Panc1 (cell line): ENCODE data around the gene MBD3L2. TPM values are rescaled to one million over a fixed set of nuclear protein-coding genes. Genes with fewer than 3 reads are reported as not detected.

Experiments used
- ATAC-seq: fragments of 200-7000 bp; cut with Tn5 transposase; 2 replicates; pipeline ENCODE4 v1.9.1; 2020; ENCODE audit warnings: mild to moderate bottlenecking, moderate library complexity
- BruUV-seq: library from RNA; stranded (reverse); fragments of 400-500 nt; replicated peaks from 2 replicates; lab custom pipeline; 2021; lab: Mats Ljungman, UMichigan
- CTCF ChIA-PET: fragments of 300-600 bp; sonication (Branson Sonifier 250); formaldehyde crosslinking; loops from one replicate; lab custom pipeline; 2022; ENCODE audit warnings: antibody characterized with exemption; lab: Charles Lee
- POLR2A ChIA-PET: fragments of 300-600 bp; sonication (Branson Sonifier 250); formaldehyde crosslinking; loops from one replicate; lab custom pipeline; 2022; ENCODE audit warnings: antibody characterized with exemption; lab: Charles Lee
- DNase-seq: peaks from one replicate; pipeline ENCODE4 v3.0.0-alpha.2; 2010; ENCODE audit warnings: low read depth, low spot score
- H3K27ac ChIP-seq: 2 replicates; pipeline ENCODE4 v1.5.1; 2011; ENCODE audit warnings: mild to moderate bottlenecking, low read length, inconsistent platforms
- H3K27me3 ChIP-seq: fragments of 200-500 bp; sonication (Bioruptor generic); 2 replicates; pipeline ENCODE4 v1.6.0; 2014; ENCODE audit warnings: low read length, inconsistent platforms; ENCODE audit not compliant: control insufficient read depth, insufficient read depth
- H3K36me3 ChIP-seq: fragments of 200-500 bp; sonication (Bioruptor generic); 2 replicates; pipeline ENCODE4 v1.5.1; 2014; ENCODE audit warnings: inconsistent platforms, mild to moderate bottlenecking, low read length, moderate library complexity; ENCODE audit not compliant: control insufficient read depth, insufficient read depth
- H3K4me1 ChIP-seq: 2 replicates; pipeline ENCODE4 v1.5.1; 2011; ENCODE audit warnings: inconsistent platforms, mild to moderate bottlenecking, low read length, moderate library complexity; ENCODE audit not compliant: control insufficient read depth, insufficient read depth
- H3K4me3 ChIP-seq, 2 experiments: 2 replicates each; pipeline ENCODE4 v1.5.1; 2011 to 2012; ENCODE audit warnings: low read depth in 2 of 2, low read length in 2 of 2, mild to moderate bottlenecking in 2 of 2, inconsistent platforms in 1 of 2, moderate library complexity in 1 of 2
- H3K9me3 ChIP-seq: fragments of 200-500 bp; sonication (Bioruptor generic); 2 replicates; pipeline ENCODE4 v1.5.1; 2014; ENCODE audit warnings: low read depth, mild to moderate bottlenecking, inconsistent platforms, low read length, moderate library complexity; ENCODE audit not compliant: control insufficient read depth, insufficient read depth
- CTCF ChIP-seq: fragments of 450-650 bp; IDR thresholded peaks from 2 replicates; pipeline ENCODE4 v1.5.1; 2017; ENCODE audit warnings: mild to moderate bottlenecking
- POLR2AphosphoS5 ChIP-seq: IDR thresholded peaks from 2 replicates; pipeline ENCODE4 v1.6.1; 2012; ENCODE audit warnings: mild to moderate bottlenecking, low read depth, low read length, moderate library complexity
- SIN3A ChIP-seq: IDR thresholded peaks from 2 replicates; pipeline ENCODE4 v1.6.1; 2012; ENCODE audit warnings: low read depth, mild to moderate bottlenecking, low read length, moderate library complexity, borderline replicate concordance; ENCODE audit not compliant: insufficient read depth
- TCF7L2 ChIP-seq: IDR thresholded peaks from 2 replicates; pipeline ENCODE4 v1.6.1; 2011; ENCODE audit warnings: mild to moderate bottlenecking, low read depth, low read length, inconsistent platforms
- in situ Hi-C: cut with HindIII; loops from 2 replicates; pipeline ENCODE4 v1.10.0; 2016; ENCODE audit warnings: low sequenced_read_pairs, low pct_unique_long_range_greater_than_20kb
- intact Hi-C: fragments of 100-400 bp; cut with micrococcal nuclease; formaldehyde crosslinking; loops from one replicate; pipeline ENCODE4 v1.10.0; 2022; ENCODE audit not compliant: unreplicated experiment
- total RNA-seq: library from RNA; stranded (reverse); gene quantifications from one replicate; pipeline ENCODE4 v1.2.1, GENCODE V29; 2021; ENCODE audit not compliant: unreplicated experiment
- TF ChIP-seq, protein P1 (sequence below), 2 experiments: IDR thresholded peaks; 2 replicates each; pipeline ENCODE4 v1.6.1; 2011 to 2012; ENCODE audit warnings: low read depth in 2 of 2, control low read depth in 1 of 2, low read length in 1 of 2, mild to moderate bottlenecking in 1 of 2, moderate library complexity in 1 of 2; ENCODE audit not compliant: insufficient read depth in 1 of 2

The MBD3L2 gene
- total RNA-seq, 1 experiment from 2014 or later = not detected

DNA sequence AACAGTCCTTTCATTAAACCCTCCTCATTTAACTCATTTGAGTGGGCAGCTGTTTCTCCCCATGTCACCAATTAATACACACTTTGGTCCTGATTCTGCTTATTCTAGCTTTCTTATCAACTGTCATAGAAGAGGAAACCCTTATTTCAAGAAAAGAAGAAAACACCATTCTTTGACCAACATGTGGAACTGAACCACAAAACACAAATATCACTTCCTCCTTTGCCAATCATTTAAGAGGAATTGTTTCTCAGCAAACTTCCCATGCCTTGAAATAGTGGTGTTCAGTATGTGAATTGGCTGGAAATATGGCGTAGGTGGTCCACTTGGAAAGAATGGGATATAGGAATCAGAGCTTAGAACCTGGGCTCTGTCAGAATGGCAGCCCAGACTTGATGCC is 48.3 kb upstream of the MBD3L2 start:
- in situ Hi-C loops = no loop called here
- no peak for TF ChIP-seq CTCF
- Histone ChIP-seq H3K9me3 (no peaks in the 10 kb centered on the region), H3K4me3 (no peak overlapping the region), H3K4me1 (no peaks in the 10 kb centered on the region), H3K27ac (no peak overlapping the region), H3K36me3 (no peaks in the 10 kb centered on the region), H3K27me3 (peaks cover 2% of the 10 kb centered on the region; the same call in 1 of the 2 replicates)
- POLR2A ChIA-PET = no interaction called here
- intact Hi-C loops = no loop called here
- DNase-seq (no peak), ATAC-seq (no peak)
- BruUV-seq = no TSS peak
- CTCF ChIA-PET = interaction anchor here (0.6 kb wide), 1 partner anchor 452 kb away, joined by 13 read pairs; no protein-coding TSS in a partner anchor

- Histone ChIP-seq H3K27ac (no peak overlapping the region), H3K9me3 (no peaks in the 10 kb centered on the region), H3K4me3 (no peak overlapping the region), H3K36me3 (no peaks in the 10 kb centered on the region), H3K4me1 (no peaks in the 10 kb centered on the region), H3K27me3 (peaks cover 2% of the 10 kb centered on the region; the same call in 1 of the 2 replicates)
- ChIA-PET POLR2A (no interaction called here), CTCF (interaction anchor here (0.6 kb wide), 1 partner anchor 139 kb away, joined by 5 read pairs; no protein-coding TSS in a partner anchor)
- DNase-seq (peak; percentile 20), ATAC-seq (peak; percentile 73; the same call in 1 of the 2 replicates)
- intact Hi-C loops = no loop called here
- in situ Hi-C loops = no loop called here
- BruUV-seq = no TSS peak
- TF ChIP-seq CTCF (peak; percentile 80), SIN3A (no peak)
These were observed 44.7 kb upstream of the MBD3L2 start for GRCh38 chr19:7004313-7004931.

DNA sequence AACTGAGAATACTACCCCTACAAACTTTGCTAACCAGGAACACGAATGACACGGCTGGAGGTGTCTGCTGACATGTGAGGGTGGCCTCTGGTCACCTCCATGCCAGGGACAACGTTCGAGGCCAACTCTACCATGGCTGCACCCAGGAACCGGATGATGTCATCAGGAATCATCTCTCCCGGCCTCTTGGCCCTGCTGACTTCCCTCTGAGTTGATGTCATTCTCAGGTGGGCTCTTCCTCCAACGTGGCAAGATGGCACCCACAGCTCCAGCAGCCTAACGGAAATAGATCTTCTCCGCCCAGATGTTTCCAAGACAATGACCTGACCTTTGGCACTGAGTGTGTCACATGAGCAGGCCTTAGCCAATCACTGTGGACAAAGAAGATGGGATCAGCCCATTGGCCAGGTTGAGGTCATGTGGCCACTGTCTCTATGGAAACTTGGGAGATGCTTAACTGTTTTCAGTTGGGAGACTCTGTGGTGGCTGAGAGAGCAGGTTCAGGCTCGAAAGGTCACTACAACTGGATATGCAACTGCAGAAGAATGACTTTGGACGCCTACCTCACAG is 42.9 kb upstream of the MBD3L2 start:
- intact Hi-C loops (no loop called here), in situ Hi-C loops (no loop called here)
- POLR2A ChIA-PET = no interaction called here
- ATAC-seq = no peak
- no peak for TF ChIP-seq POLR2AphosphoS5
- TF ChIP-seq SIN3A = no peak
- no peak for TF ChIP-seq CTCF
- TF ChIP-seq, protein P1, sequence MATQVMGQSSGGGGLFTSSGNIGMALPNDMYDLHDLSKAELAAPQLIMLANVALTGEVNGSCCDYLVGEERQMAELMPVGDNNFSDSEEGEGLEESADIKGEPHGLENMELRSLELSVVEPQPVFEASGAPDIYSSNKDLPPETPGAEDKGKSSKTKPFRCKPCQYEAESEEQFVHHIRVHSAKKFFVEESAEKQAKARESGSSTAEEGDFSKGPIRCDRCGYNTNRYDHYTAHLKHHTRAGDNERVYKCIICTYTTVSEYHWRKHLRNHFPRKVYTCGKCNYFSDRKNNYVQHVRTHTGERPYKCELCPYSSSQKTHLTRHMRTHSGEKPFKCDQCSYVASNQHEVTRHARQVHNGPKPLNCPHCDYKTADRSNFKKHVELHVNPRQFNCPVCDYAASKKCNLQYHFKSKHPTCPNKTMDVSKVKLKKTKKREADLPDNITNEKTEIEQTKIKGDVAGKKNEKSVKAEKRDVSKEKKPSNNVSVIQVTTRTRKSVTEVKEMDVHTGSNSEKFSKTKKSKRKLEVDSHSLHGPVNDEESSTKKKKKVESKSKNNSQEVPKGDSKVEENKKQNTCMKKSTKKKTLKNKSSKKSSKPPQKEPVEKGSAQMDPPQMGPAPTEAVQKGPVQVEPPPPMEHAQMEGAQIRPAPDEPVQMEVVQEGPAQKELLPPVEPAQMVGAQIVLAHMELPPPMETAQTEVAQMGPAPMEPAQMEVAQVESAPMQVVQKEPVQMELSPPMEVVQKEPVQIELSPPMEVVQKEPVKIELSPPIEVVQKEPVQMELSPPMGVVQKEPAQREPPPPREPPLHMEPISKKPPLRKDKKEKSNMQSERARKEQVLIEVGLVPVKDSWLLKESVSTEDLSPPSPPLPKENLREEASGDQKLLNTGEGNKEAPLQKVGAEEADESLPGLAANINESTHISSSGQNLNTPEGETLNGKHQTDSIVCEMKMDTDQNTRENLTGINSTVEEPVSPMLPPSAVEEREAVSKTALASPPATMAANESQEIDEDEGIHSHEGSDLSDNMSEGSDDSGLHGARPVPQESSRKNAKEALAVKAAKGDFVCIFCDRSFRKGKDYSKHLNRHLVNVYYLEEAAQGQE (IDR thresholded peaks at IDR 0.05; ENCODE audit: insufficient read depth in 1 of 2, low read depth in 2 of 2, low read length in 1 of 2) = no peak
- no peak for TF ChIP-seq TCF7L2
- Histone ChIP-seq H3K4me3 (no peak overlapping the region), H3K27me3 (peaks cover under 1% of the 10 kb centered on the region; the same call in 1 of the 2 replicates), H3K36me3 (no peaks in the 10 kb centered on the region), H3K9me3 (no peaks in the 10 kb centered on the region), H3K4me1 (no peaks in the 10 kb centered on the region), H3K27ac (no peak overlapping the region)
- no peak for DNase-seq
- CTCF ChIA-PET = no interaction called here
- BruUV-seq = no TSS peak
